K562 (cell line): ENCODE results near the gene BTBD10. TPM values are rescaled to one million over a fixed set of nuclear protein-coding genes. Genes with fewer than 3 reads are reported as not detected.

Experiments
- ARID1B ChIP-seq: fragments of 450-650 bp; IDR thresholded peaks from 2 replicates; pipeline ENCODE4 v1.6.1; 2016; ENCODE audit warnings: antibody characterized with exemption, mild to moderate bottlenecking, inconsistent platforms
- BRD9 ChIP-seq: fragments of 450-650 bp; IDR thresholded peaks from 2 replicates; pipeline ENCODE4 v1.6.1; 2018; ENCODE audit warnings: low read depth; ENCODE audit not compliant: partially characterized antibody
- CBX2 ChIP-seq: fragments of 200-600 bp; sonication (generic); IDR thresholded peaks from one replicate; pipeline ENCODE4 v1.6.1; 2012; ENCODE audit warnings: mild to moderate bottlenecking, low read length, inconsistent platforms; ENCODE audit not compliant: insufficient read depth, poor library complexity, severe bottlenecking
- GATAD2A ChIP-seq: fragments of 450-650 bp; IDR thresholded peaks from 2 replicates; pipeline ENCODE4 v1.6.1; 2017
- KLF13 ChIP-seq: fragments of 450-650 bp; IDR thresholded peaks from 2 replicates; pipeline ENCODE4 v1.6.1; 2016; ENCODE audit warnings: missing genetic modification characterization, low read depth, mild to moderate bottlenecking, missing compliant biosample characterization, moderate library complexity, borderline replicate concordance
- MAFK ChIP-seq: IDR thresholded peaks from 2 replicates; pipeline ENCODE4 v1.6.1; 2011; ENCODE audit warnings: low read length, improper control_type of control experiment
- MCM7 ChIP-seq, 2 experiments: fragments of 450-650 bp; IDR thresholded peaks; 2 replicates each; pipeline ENCODE4 v1.6.1; 2016 to 2018
- MIER1 ChIP-seq: fragments of 450-650 bp; IDR thresholded peaks from 2 replicates; pipeline ENCODE4 v1.6.1; 2016; ENCODE audit warnings: antibody characterized with exemption, mild to moderate bottlenecking, low read depth
- MTA2 ChIP-seq: fragments of 450-650 bp; IDR thresholded peaks from 2 replicates; pipeline ENCODE4 v1.6.1; 2016; ENCODE audit warnings: low read depth
- NEUROD1 ChIP-seq: fragments of 150-350 bp; IDR thresholded peaks from 2 replicates; pipeline ENCODE4 v1.6.1; 2014; ENCODE audit warnings: borderline replicate concordance, low read length, low read depth; ENCODE audit not compliant: partially characterized antibody
- NONO ChIP-seq, 2 experiments: fragments of 200-400 bp in 1 of 2; fragments of 450-650 bp in 1 of 2; formaldehyde crosslinking in 1 of 2; IDR thresholded peaks; 2 replicates each; pipeline ENCODE4 v1.6.1; 2017; ENCODE audit warnings: low read depth in 2 of 2, mild to moderate bottlenecking in 2 of 2, moderate library complexity in 2 of 2, low read length in 1 of 2
- PCBP2 ChIP-seq: fragments of 200-400 bp; formaldehyde crosslinking; IDR thresholded peaks from 2 replicates; pipeline ENCODE4 v1.6.1; 2018; ENCODE audit warnings: low read length, low read depth, mild to moderate bottlenecking, moderate library complexity; ENCODE audit not compliant: poor library complexity, severe bottlenecking
- SMAD4 ChIP-seq: fragments of 250-450 bp; sonication (Bioruptor Pico); conservative IDR thresholded peaks from 2 replicates; pipeline ENCODE4 v1.8.0; 2021; ENCODE audit warnings: inconsistent platforms, mild to moderate bottlenecking, moderate library complexity
- SNRNP70 ChIP-seq: fragments of 200-400 bp; formaldehyde crosslinking; optimal IDR thresholded peaks from 2 replicates; pipeline ENCODE3; 2017; ENCODE audit warnings: low read depth, low read length
- SRSF1 ChIP-seq: fragments of 200-400 bp; formaldehyde crosslinking; IDR thresholded peaks from 2 replicates; pipeline ENCODE4 v1.6.1; 2017; ENCODE audit warnings: mild to moderate bottlenecking, low read depth, low read length, moderate library complexity
- TAF7 ChIP-seq: fragments of 450-650 bp; IDR thresholded peaks from 2 replicates; pipeline ENCODE4 v1.6.1; 2016; ENCODE audit warnings: missing genetic modification characterization, missing compliant biosample characterization
- U2AF2 ChIP-seq: fragments of 200-400 bp; formaldehyde crosslinking; optimal IDR thresholded peaks from 2 replicates; pipeline ENCODE3; 2017; ENCODE audit warnings: low read depth, mild to moderate bottlenecking, low read length
- ZBTB1 ChIP-seq: sonication (generic); formaldehyde crosslinking; IDR thresholded peaks from 2 replicates; pipeline ENCODE4 v1.8.1; 2023; ENCODE audit warnings: missing genetic modification reagents, low read depth, mild to moderate bottlenecking, borderline replicate concordance
- ZBTB7A ChIP-seq: IDR thresholded peaks from 2 replicates; pipeline ENCODE4 v1.6.1; 2011; ENCODE audit warnings: low read depth, mild to moderate bottlenecking, low read length, moderate library complexity, borderline replicate concordance; ENCODE audit not compliant: control insufficient read depth
- ZFX ChIP-seq: sonication (generic); formaldehyde crosslinking; IDR thresholded peaks from 2 replicates; pipeline ENCODE4 v1.8.0; 2022; ENCODE audit warnings: mild to moderate bottlenecking, missing genetic modification reagents, moderate library complexity
- ZNF717 ChIP-seq: fragments of 250-450 bp; sonication (Bioruptor Pico); IDR thresholded peaks from 2 replicates; pipeline ENCODE4 v1.5.0; 2021
- polyA plus RNA-seq, 8 experiments: library from polyadenylated mRNA; depleted of rRNA in 4 of 8; stranded (reverse) in 5 of 8; unstranded in 3 of 8; fragments of >200 nt; fragmentation: Nextera tagmentation in 2 of 8; fragmentation: Illumina TruSeq in 1 of 8; extraction: Ambion mirVana in 2 of 8; extraction: Trizol in 1 of 8; gene quantifications; 2 replicates each; pipeline versions ENCODE4 v1.2.1 to v1.2.3, GENCODE V29; 2011 to 2014; ENCODE audit warnings: inconsistent platforms in 1 of 8, missing spikeins in 1 of 8
- total RNA-seq, 7 experiments: library from RNA; depleted of rRNA in 6 of 7; stranded (reverse); fragments of >200 nt in 6 of 7; fragmentation: Illumina TruSeq in 2 of 7; extraction: Trizol in 2 of 7; gene quantifications; 2 replicates each; pipeline versions ENCODE4 v1.2.1 to v1.2.3, GENCODE V29; 2011 to 2021; ENCODE audit warnings: low replicate concordance in 1 of 7
- TF ChIP-seq, protein P1 (sequence below): sonication (generic); formaldehyde crosslinking; IDR thresholded peaks from 2 replicates; pipeline ENCODE4 v1.8.0; 2022; ENCODE audit warnings: mild to moderate bottlenecking, missing genetic modification reagents
- TF ChIP-seq, protein P2 (sequence below): fragments of 250-450 bp; sonication (Bioruptor Pico); IDR thresholded peaks from 2 replicates; pipeline ENCODE4 v1.4.0; 2020; ENCODE audit warnings: mild to moderate bottlenecking, moderate library complexity
- TF ChIP-seq, protein P3 (sequence below): fragments of 250-450 bp; sonication (Bioruptor Pico); IDR thresholded peaks from 2 replicates; pipeline ENCODE4 v1.8.0; 2021; ENCODE audit warnings: moderate library complexity, mild to moderate bottlenecking, inconsistent platforms

Gene BTBD10
- total and polyA plus RNA-seq, 9 of the 15 experiments (the other 6 are each of a cell fraction or from before 2014, with no cell fraction given), result 11.6 to 22.8 (median 16.3) TPM

DNA sequence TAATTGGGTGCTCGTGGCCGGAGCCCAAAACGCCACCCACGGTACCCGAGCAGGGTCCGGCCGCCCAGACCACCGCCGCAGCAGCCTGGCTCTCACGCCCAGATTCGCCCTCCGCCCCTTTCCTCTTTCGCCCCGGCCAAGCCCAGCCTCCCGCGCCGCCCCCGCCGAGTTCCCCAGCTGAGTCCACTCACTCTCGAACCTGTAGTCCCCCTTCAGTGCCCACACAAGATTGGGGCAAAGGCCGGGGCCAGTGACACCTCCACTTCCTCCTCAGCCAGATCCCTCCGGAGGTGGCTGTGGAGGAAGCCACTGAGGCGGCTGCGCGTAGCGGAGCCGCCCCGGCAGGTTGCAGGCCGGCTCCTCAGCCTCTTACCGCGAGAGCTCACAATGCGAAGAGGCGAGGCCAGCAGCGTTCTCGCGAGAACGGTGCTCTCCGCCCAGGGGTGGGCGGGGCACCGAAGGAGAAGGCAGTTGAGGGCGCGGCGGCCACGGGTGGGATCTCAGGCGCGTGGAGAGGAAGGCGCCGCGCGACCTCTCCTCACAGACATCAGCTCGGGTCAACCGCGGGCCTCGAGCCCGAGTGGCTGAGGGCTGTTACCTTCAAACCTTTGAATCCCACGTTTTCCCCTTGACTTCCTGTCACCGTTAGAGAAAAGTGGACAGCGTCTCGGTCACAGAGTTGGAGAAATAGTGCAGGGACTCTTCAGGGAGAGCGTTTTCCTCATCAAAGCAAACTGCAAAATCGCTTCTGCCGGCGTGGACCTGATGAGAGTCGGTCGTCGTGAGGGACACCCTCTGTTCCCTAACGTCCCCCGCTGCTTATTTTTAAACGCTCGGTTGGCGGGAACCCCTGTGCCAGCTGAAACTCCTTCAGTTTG is at the start of gene BTBD10 (continued):
- TF ChIP-seq SNRNP70, result no peak
- no peak for TF ChIP-seq BRD9
- TF ChIP-seq MIER1, result no peak
- TF ChIP-seq MAFK, result no peak
- peak; percentile 71 for TF ChIP-seq SMAD4 (CRISPR knock-in tag)
- TF ChIP-seq CBX2, result no peak
- TF ChIP-seq NONO (IDR thresholded peaks at IDR 0.05; ENCODE audit: low read depth in 2 of 2, low read length in 1 of 2), result no peak
- TF ChIP-seq, protein P1, sequence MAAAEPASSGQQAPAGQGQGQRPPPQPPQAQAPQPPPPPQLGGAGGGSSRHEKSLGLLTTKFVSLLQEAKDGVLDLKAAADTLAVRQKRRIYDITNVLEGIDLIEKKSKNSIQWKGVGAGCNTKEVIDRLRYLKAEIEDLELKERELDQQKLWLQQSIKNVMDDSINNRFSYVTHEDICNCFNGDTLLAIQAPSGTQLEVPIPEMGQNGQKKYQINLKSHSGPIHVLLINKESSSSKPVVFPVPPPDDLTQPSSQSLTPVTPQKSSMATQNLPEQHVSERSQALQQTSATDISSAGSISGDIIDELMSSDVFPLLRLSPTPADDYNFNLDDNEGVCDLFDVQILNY (CRISPR knock-in tag), result no peak
- TF ChIP-seq, protein P2, sequence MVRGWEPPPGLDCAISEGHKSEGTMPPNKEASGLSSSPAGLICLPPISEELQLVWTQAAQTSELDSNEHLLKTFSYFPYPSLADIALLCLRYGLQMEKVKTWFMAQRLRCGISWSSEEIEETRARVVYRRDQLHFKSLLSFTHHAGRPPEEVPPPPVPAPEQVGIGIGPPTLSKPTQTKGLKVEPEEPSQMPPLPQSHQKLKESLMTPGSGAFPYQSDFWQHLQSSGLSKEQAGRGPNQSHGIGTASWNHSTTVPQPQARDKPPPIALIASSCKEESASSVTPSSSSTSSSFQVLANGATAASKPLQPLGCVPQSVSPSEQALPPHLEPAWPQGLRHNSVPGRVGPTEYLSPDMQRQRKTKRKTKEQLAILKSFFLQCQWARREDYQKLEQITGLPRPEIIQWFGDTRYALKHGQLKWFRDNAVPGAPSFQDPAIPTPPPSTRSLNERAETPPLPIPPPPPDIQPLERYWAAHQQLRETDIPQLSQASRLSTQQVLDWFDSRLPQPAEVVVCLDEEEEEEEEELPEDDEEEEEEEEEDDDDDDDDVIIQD, result no peak
- no peak for TF ChIP-seq SRSF1
- peak; percentile 92 for TF ChIP-seq KLF13 (tag)
- peak; percentile 56; the same call in 1 of the 2 replicates for TF ChIP-seq ZBTB7A
- no peak for TF ChIP-seq ARID1B
- peak; percentile 78 for TF ChIP-seq NEUROD1
- TF ChIP-seq ZFX, result peak; percentile 88
- TF ChIP-seq GATAD2A, result no peak
- 0 out of 2 replicates have a peak, but pooled peaks have one; percentile 28 for TF ChIP-seq ZBTB1 (CRISPR knock-in tag)
- TF ChIP-seq TAF7 (tag), result 0 out of 2 replicates have a peak, but pooled peaks have one; percentile 30
- TF ChIP-seq MCM7 (IDR thresholded peaks at IDR 0.05), result no peak
- no peak for TF ChIP-seq ZNF717 (CRISPR knock-in tag)
- TF ChIP-seq, protein P3, sequence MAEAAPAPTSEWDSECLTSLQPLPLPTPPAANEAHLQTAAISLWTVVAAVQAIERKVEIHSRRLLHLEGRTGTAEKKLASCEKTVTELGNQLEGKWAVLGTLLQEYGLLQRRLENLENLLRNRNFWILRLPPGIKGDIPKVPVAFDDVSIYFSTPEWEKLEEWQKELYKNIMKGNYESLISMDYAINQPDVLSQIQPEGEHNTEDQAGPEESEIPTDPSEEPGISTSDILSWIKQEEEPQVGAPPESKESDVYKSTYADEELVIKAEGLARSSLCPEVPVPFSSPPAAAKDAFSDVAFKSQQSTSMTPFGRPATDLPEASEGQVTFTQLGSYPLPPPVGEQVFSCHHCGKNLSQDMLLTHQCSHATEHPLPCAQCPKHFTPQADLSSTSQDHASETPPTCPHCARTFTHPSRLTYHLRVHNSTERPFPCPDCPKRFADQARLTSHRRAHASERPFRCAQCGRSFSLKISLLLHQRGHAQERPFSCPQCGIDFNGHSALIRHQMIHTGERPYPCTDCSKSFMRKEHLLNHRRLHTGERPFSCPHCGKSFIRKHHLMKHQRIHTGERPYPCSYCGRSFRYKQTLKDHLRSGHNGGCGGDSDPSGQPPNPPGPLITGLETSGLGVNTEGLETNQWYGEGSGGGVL (CRISPR knock-in tag), result no peak
- TF ChIP-seq PCBP2, result no peak
- no peak for TF ChIP-seq U2AF2
- TF ChIP-seq MTA2, result no peak
